Measurements from ENCODE around the gene STAMBPL1. TPM values are rescaled to one million over a fixed set of nuclear protein-coding genes. Genes with fewer than 3 reads are reported as not detected.

Gene STAMBPL1
- total RNA-seq, 1 experiment from 2014 or later: 25.2 TPM

GRCh38 chr10:88964360-88964759 is 84.3 kb downstream of the STAMBPL1 start:
- intact Hi-C loops (cut with micrococcal nuclease; ENCODE audit: unreplicated experiment): no loop called here
- Histone ChIP-seq H3K27ac (ENCODE audit: low read length) (no peak overlapping the region), H3K4me3 (ENCODE audit: low read depth in 2 of 2, low read length in 2 of 2) (no peak overlapping the region), H3K4me1 (ENCODE audit: control insufficient read depth, insufficient read depth, low read length) (no peaks in the 10 kb centered on the region), H3K27me3 (ENCODE audit: control insufficient read depth, insufficient read depth, low read length) (no peaks in the 10 kb centered on the region; the same call in 1 of the 2 replicates), H3K9me3 (ENCODE audit: control insufficient read depth, insufficient read depth, low read depth, low read length) (no peaks in the 10 kb centered on the region), H3K36me3 (ENCODE audit: control insufficient read depth, insufficient read depth, low read length) (no peaks in the 10 kb centered on the region)
- BruUV-seq (replicated peaks): no TSS peak
- DNase-seq (ENCODE audit: low read depth, low spot score) (no peak), ATAC-seq (no peak)
- ChIA-PET POLR2A (no interaction called here), CTCF (no interaction called here)
- no peak for TF ChIP-seq TCF7L2 (IDR thresholded peaks at IDR 0.05; ENCODE audit: low read depth, low read length)
- no peak for TF ChIP-seq SIN3A (IDR thresholded peaks at IDR 0.05; ENCODE audit: borderline replicate concordance, insufficient read depth, low read depth, low read length)
- no peak for TF ChIP-seq POLR2AphosphoS5 (IDR thresholded peaks at IDR 0.05; ENCODE audit: low read depth, low read length)
- no peak for TF ChIP-seq CTCF (IDR thresholded peaks at IDR 0.05)
- no peak for TF ChIP-seq REST (IDR thresholded peaks at IDR 0.05; ENCODE audit: insufficient read depth in 1 of 2, low read depth in 2 of 2, low read length in 1 of 2)
- in situ Hi-C loops (cut with HindIII; ENCODE audit: low pct_unique_long_range_greater_than_20kb, low sequenced_read_pairs): no loop called here

GRCh38 chr10:88964869-88965415 is 84.9 kb downstream of the STAMBPL1 start:
- no peaks in the 10 kb centered on the region for H3K4me1 ChIP-seq (ENCODE audit: control insufficient read depth, insufficient read depth, low read length)
- ChIA-PET POLR2A (no interaction called here), CTCF (no interaction called here)
- intact Hi-C loops (cut with micrococcal nuclease; ENCODE audit: unreplicated experiment) (no loop called here), in situ Hi-C loops (cut with HindIII; ENCODE audit: low pct_unique_long_range_greater_than_20kb, low sequenced_read_pairs) (no loop called here)
- no peaks in the 10 kb centered on the region for H3K36me3 ChIP-seq (ENCODE audit: control insufficient read depth, insufficient read depth, low read length)
- no peak for TF ChIP-seq TCF7L2 (IDR thresholded peaks at IDR 0.05; ENCODE audit: low read depth, low read length)
- no peak for TF ChIP-seq POLR2AphosphoS5 (IDR thresholded peaks at IDR 0.05; ENCODE audit: low read depth, low read length)
- no peak for TF ChIP-seq REST (IDR thresholded peaks at IDR 0.05; ENCODE audit: insufficient read depth in 1 of 2, low read depth in 2 of 2, low read length in 1 of 2)
- TF ChIP-seq SIN3A (IDR thresholded peaks at IDR 0.05; ENCODE audit: borderline replicate concordance, insufficient read depth, low read depth, low read length): no peak
- no peak for TF ChIP-seq CTCF (IDR thresholded peaks at IDR 0.05)
- H3K27ac ChIP-seq (ENCODE audit: low read length): no peak overlapping the region
- no peaks in the 10 kb centered on the region; the same call in 1 of the 2 replicates for H3K27me3 ChIP-seq (ENCODE audit: control insufficient read depth, insufficient read depth, low read length)
- H3K9me3 ChIP-seq (ENCODE audit: control insufficient read depth, insufficient read depth, low read depth, low read length): no peaks in the 10 kb centered on the region
- DNase-seq (ENCODE audit: low read depth, low spot score): no peak
- H3K4me3 ChIP-seq (ENCODE audit: low read depth in 2 of 2, low read length in 2 of 2): no peak overlapping the region
- no TSS peak for BruUV-seq (replicated peaks)
- ATAC-seq: no peak
